GM21390 (cell line): ENCODE measurements around the gene CFAP97.
"Not testable (repeated sequence)": the region's sequence is repeated elsewhere in the genome, so short reads cannot be mapped to it uniquely, and the experiment has no call there.

Experiments
- ATAC-seq: cut with Tn5 transposase; IDR thresholded peaks from one replicate; pipeline ENCODE4 v1.9.1; 2021; ENCODE audit not compliant: unreplicated experiment

The CFAP97 gene

GRCh38 chr4:185224597-185224996 lies 20.8 kb upstream of the CFAP97 start:
- no peak for ATAC-seq

GRCh38 chr4:185222598-185222997 lies 18.8 kb upstream of the CFAP97 start:
- no peak for ATAC-seq

- ATAC-seq: no peak
Observed at GRCh38 chr4:185221912-185222311, 18.1 kb upstream of the CFAP97 start.

- ATAC-seq: no peak
Observed at GRCh38 chr4:185221491-185221890, 17.7 kb upstream of the CFAP97 start.

GRCh38 chr4:185219551-185220344 lies 15.9 kb upstream of the CFAP97 start:
- ATAC-seq: peak; percentile 84

GRCh38 chr4:185218312-185218711 lies 14.5 kb upstream of the CFAP97 start:
- no peak for ATAC-seq

- no peak for ATAC-seq
Observed at GRCh38 chr4:185217408-185217975, 13.7 kb upstream of the CFAP97 start.

GRCh38 chr4:185215261-185215660 lies 11.5 kb upstream of the CFAP97 start:
- ATAC-seq: no peak

- ATAC-seq: peak; percentile 42
Observed at GRCh38 chr4:185213877-185214276, 10.1 kb upstream of the CFAP97 start.

GRCh38 chr4:185212581-185212980 lies 8.8 kb upstream of the CFAP97 start:
- no peak for ATAC-seq

- ATAC-seq: no peak
Observed at GRCh38 chr4:185211641-185212040, 7.8 kb upstream of the CFAP97 start.

GRCh38 chr4:185211035-185211434 lies 7.2 kb upstream of the CFAP97 start:
- no peak for ATAC-seq

GRCh38 chr4:185210102-185210981 lies 6.5 kb upstream of the CFAP97 start:
- peak; percentile 9 for ATAC-seq

- peak; percentile 15 for ATAC-seq
Observed at GRCh38 chr4:185209852-185210101, 6.0 kb upstream of the CFAP97 start.

GRCh38 chr4:185209031-185209851 lies 5.4 kb upstream of the CFAP97 start, which contains the start of gene SNX25:
Gene SNX25, plus strand, starts transcription at chr4:185209598. Its CDS starts 229 bp downstream, at chr4:185209827.
- peak; percentile 70 for ATAC-seq

- no peak for ATAC-seq
Observed at GRCh38 chr4:185207466-185207865, 3.7 kb upstream of the CFAP97 start.

GRCh38 chr4:185205697-185206342 lies 2.0 kb upstream of the CFAP97 start:
- ATAC-seq: no peak

GRCh38 chr4:185205073-185205472 lies 1.3 kb upstream of the CFAP97 start:
- ATAC-seq: not testable (repeated sequence)

GRCh38 chr4:185204238-185204910 lies 574 bp upstream of the CFAP97 start:
- peak; percentile 3 for ATAC-seq

- no peak for ATAC-seq
Observed at GRCh38 chr4:185202984-185203485, 765 bp downstream of the CFAP97 start.
